GM18909 (cell line): ENCODE measurements around the gene CYP1B1.
"Not testable (repeated sequence)": the region's sequence is repeated elsewhere in the genome, so short reads cannot be mapped to it uniquely, and the experiment has no call there.

ENCODE experiments used
- ATAC-seq: cut with Tn5 transposase; IDR thresholded peaks from one replicate; pipeline ENCODE4 v1.9.1; 2021; ENCODE audit warnings: mild to moderate bottlenecking; ENCODE audit not compliant: unreplicated experiment, poor library complexity

The CYP1B1 gene

GRCh38 chr2:38037757-38038621, 38.0 kb downstream of the CYP1B1 start:
- peak; percentile 75 for ATAC-seq

GRCh38 chr2:38037325-38037724, 38.6 kb downstream of the CYP1B1 start:
- no peak for ATAC-seq

GRCh38 chr2:38035968-38036367, 40.0 kb downstream of the CYP1B1 start:
- no peak for ATAC-seq

GRCh38 chr2:38033646-38034045, 42.3 kb downstream of the CYP1B1 start:
- no peak for ATAC-seq

GRCh38 chr2:38032946-38033345, 43.0 kb downstream of the CYP1B1 start:
- no peak for ATAC-seq

GRCh38 chr2:38030635-38031355, 45.2 kb downstream of the CYP1B1 start:
- ATAC-seq = no peak

- no peak for ATAC-seq
These were observed 46.4 kb downstream of the CYP1B1 start for GRCh38 chr2:38029512-38029911.

- no peak for ATAC-seq
These were observed 47.1 kb downstream of the CYP1B1 start for GRCh38 chr2:38028829-38029228.

GRCh38 chr2:38026846-38027245, 49.1 kb downstream of the CYP1B1 start:
- no peak for ATAC-seq

- no peak for ATAC-seq
These were observed 54.4 kb downstream of the CYP1B1 start for GRCh38 chr2:38021589-38021988.

- ATAC-seq = not testable (repeated sequence)
These were observed 55.4 kb downstream of the CYP1B1 start for GRCh38 chr2:38020359-38021069.

GRCh38 chr2:38017836-38018235, 58.1 kb downstream of the CYP1B1 start:
- no peak for ATAC-seq
